B cell (primary cell): ENCODE data around the gene RERE. TPM values are rescaled to one million over a fixed set of nuclear protein-coding genes. Genes with fewer than 3 reads are reported as not detected.
"Not testable (repeated sequence)": the region's sequence is repeated elsewhere in the genome, so short reads cannot be mapped to it uniquely, and the experiment has no call there.

Experiments used
- ATAC-seq: fragments of 200-7000 bp; cut with Tn5 transposase; one replicate; pipeline ENCODE4 v1.10.0; 2021; ENCODE audit warnings: low read depth, mild to moderate bottlenecking, moderate number of reproducible peaks, moderate library complexity
- CTCF ChIA-PET: fragments of 350-600 bp; sonication (Branson Sonifier 250); formaldehyde crosslinking; loops from one replicate; lab custom pipeline; 2021; ENCODE audit warnings: antibody characterized with exemption, inconsistent platforms; lab: Charles Lee
- POLR2A ChIA-PET: fragments of 350-600 bp; sonication (Branson Sonifier 250); formaldehyde crosslinking; loops from one replicate; lab custom pipeline; 2021; ENCODE audit warnings: antibody characterized with exemption; lab: Charles Lee
- DNase-seq: peaks from one replicate; pipeline ENCODE4 v3.0.0; 2013
- H2AFZ ChIP-seq: 2 replicates; pipeline ENCODE4 v1.6.1; 2012; ENCODE audit warnings: mild to moderate bottlenecking, low read depth, low read length; ENCODE audit not compliant: insufficient read depth, poor library complexity, severe bottlenecking
- H3K27ac ChIP-seq, 2 donors: 1 replicate in 1 of 2; 2 replicates in 1 of 2; pipeline ENCODE4 v1.5.1; 2012 to 2013; ENCODE audit warnings: low read length in 2 of 2, mild to moderate bottlenecking in 2 of 2, moderate library complexity in 1 of 2
- H3K27me3 ChIP-seq, 4 experiments: fragments of 200-600 bp in 1 of 4; sonication (generic) in 1 of 4; replicated peaks in 1 of 4; 1 replicate in 2 of 4; 2 replicates in 2 of 4; pipeline versions ENCODE4 v1.6.1 to v1.7.0; 2013 to 2016; ENCODE audit warnings: low read length in 3 of 4, mild to moderate bottlenecking in 2 of 4, mixed read lengths in 1 of 4, moderate library complexity in 1 of 4; ENCODE audit not compliant: insufficient read depth in 4 of 4, control insufficient read depth in 3 of 4; ENCODE audit errors: control extremely low read depth in 1 of 4
- H3K36me3 ChIP-seq, 2 experiments: replicated peaks in 1 of 2; 1 replicate in 1 of 2; 2 replicates in 1 of 2; pipeline versions ENCODE4 v1.6.1 to v1.7.1; 2013; ENCODE audit warnings: low read length in 1 of 2; ENCODE audit not compliant: insufficient read depth in 2 of 2, control insufficient read depth in 1 of 2; ENCODE audit errors: control extremely low read depth in 1 of 2, extremely low read depth in 1 of 2
- H3K4me1 ChIP-seq, 2 donors: fragments of 200-600 bp in 1 of 2; sonication (generic) in 1 of 2; 1 replicate in 1 of 2; 2 replicates in 1 of 2; pipeline versions ENCODE4 v1.5.1 to v1.6.1; 2013 to 2017; ENCODE audit warnings: low read length in 2 of 2; ENCODE audit not compliant: control insufficient read depth in 2 of 2, insufficient read depth in 2 of 2
- H3K4me2 ChIP-seq: replicated peaks from 2 replicates; pipeline ENCODE3; 2012; ENCODE audit warnings: mild to moderate bottlenecking, low read depth, low read length; ENCODE audit not compliant: poor library complexity, severe bottlenecking
- H3K4me3 ChIP-seq, 5 experiments: fragments of 200-600 bp in 1 of 5; sonication (generic) in 1 of 5; 1 replicate in 3 of 5; 2 replicates in 2 of 5; pipeline versions ENCODE4 v1.5.1 to v1.7.0; 2011 to 2016; ENCODE audit warnings: low read length in 4 of 5, mild to moderate bottlenecking in 4 of 5, low read depth in 2 of 5, control low read depth in 1 of 5, moderate library complexity in 1 of 5; ENCODE audit not compliant: insufficient read depth in 1 of 5; ENCODE audit errors: control extremely low read depth in 1 of 5, extremely low read depth in 1 of 5
- H3K79me2 ChIP-seq: fragments of 200-600 bp; sonication (generic); one replicate; pipeline ENCODE4 v1.6.0; 2016; ENCODE audit warnings: low read length; ENCODE audit not compliant: control insufficient read depth, insufficient read depth
- H3K9ac ChIP-seq: fragments of 200-600 bp; sonication (generic); 2 replicates; pipeline ENCODE4 v1.6.1; 2017; ENCODE audit warnings: mild to moderate bottlenecking, low read length, moderate library complexity
- H3K9me3 ChIP-seq, 3 donors: one replicate each; pipeline versions ENCODE4 v1.6.1 to v1.7.1; 2013; ENCODE audit warnings: low read length in 2 of 3; ENCODE audit not compliant: control insufficient read depth in 2 of 3, insufficient read depth in 1 of 3; ENCODE audit errors: control extremely low read depth in 1 of 3
- H4K20me1 ChIP-seq: 2 replicates; pipeline ENCODE4 v1.6.0; 2012; ENCODE audit warnings: mild to moderate bottlenecking, low read length; ENCODE audit not compliant: insufficient read depth, control insufficient read depth, poor library complexity, severe bottlenecking
- H3K27ac Mint-ChIP-seq: one replicate; pipeline ENCODE4 v1.8.0; 2021; ENCODE audit warnings: mixed read lengths
- H3K27me3 Mint-ChIP-seq: one replicate; pipeline ENCODE4 v1.8.0; 2021; ENCODE audit warnings: mixed read lengths
- H3K4me1 Mint-ChIP-seq: one replicate; pipeline ENCODE4 v1.8.0; 2021; ENCODE audit warnings: mixed read lengths
- H3K4me3 Mint-ChIP-seq: one replicate; pipeline ENCODE4 v1.8.0; 2021; ENCODE audit warnings: mixed read lengths
- H3K9me3 Mint-ChIP-seq: one replicate; pipeline ENCODE4 v1.8.0; 2022; ENCODE audit warnings: mixed read lengths; ENCODE audit not compliant: insufficient read depth
- CTCF ChIP-seq: fragments of 200-600 bp; IDR thresholded peaks from one replicate; pipeline ENCODE4 v1.8.0; 2022; ENCODE audit warnings: antibody characterized with exemption, mild to moderate bottlenecking
- EZH2 ChIP-seq: IDR thresholded peaks from 2 replicates; pipeline ENCODE4 v1.6.1; 2012; ENCODE audit warnings: borderline replicate concordance, low read depth, mild to moderate bottlenecking, moderate library complexity, low read length; ENCODE audit not compliant: insufficient read depth, poor library complexity, severe bottlenecking
- WGBS: methylation state at CpG from one replicate; pipeline ENCODE4 v1.1.5; 2013; ENCODE audit warnings: missing lambda C conversion rate; ENCODE audit not compliant: insufficient coverage; 5-methylcytosine and 5-hydroxymethylcytosine counted together
- intact Hi-C: fragments of 100-400 bp; cut with micrococcal nuclease; formaldehyde crosslinking; loops from one replicate; pipeline ENCODE4 v1.10.0; 2022
- polyA plus RNA-seq: library from polyadenylated mRNA; depleted of rRNA; stranded (reverse); fragments of >200 nt; gene quantifications from 2 replicates; pipeline ENCODE4 v1.2.3, GENCODE V29; 2012
- total RNA-seq, 2 donors: library from RNA; stranded (reverse); fragments of 120-200 nt in 1 of 2; gene quantifications; 1 replicate in 1 of 2; 2 replicates in 1 of 2; pipeline versions ENCODE4 v1.2.3 to v1.2.4, GENCODE V29; 2013 to 2022

The RERE gene
- total and polyA plus RNA-seq, 2 donors (not counting 1 experiment from before 2014, with no cell fraction given), result 27.3 to 132 TPM

GRCh38 chr1:8787218-8787617 lies 30.2 kb downstream of the RERE start:
- H2AFZ ChIP-seq, result no peak overlapping the region

GRCh38 chr1:8786204-8786603 lies 31.2 kb downstream of the RERE start:
- H4K20me1 ChIP-seq, H3K4me3 ChIP-seq, H2AFZ ChIP-seq, intact Hi-C loops, POLR2A ChIA-PET, H3K27me3 ChIP-seq, H3K9ac ChIP-seq, H3K27ac ChIP-seq, H3K9me3 ChIP-seq, DNase-seq, H3K4me1 ChIP-seq, H3K4me3 Mint-ChIP-seq, ATAC-seq, H3K27ac Mint-ChIP-seq, H3K4me2 ChIP-seq, H3K36me3 ChIP-seq, H3K27me3 Mint-ChIP-seq, H3K9me3 Mint-ChIP-seq: not testable (repeated sequence)
- peaks cover 16% of the 10 kb centered on the region for H3K4me1 Mint-ChIP-seq
- peaks cover 60% of the 10 kb centered on the region for H3K79me2 ChIP-seq
- CTCF ChIA-PET, result interaction anchor here (0.7 kb wide), 1 partner anchor 1224 kb away, joined by 3 read pairs; no protein-coding TSS in a partner anchor
- WGBS, result 100% methylated on average over 3 of the region's 4 CpGs

More at GRCh38 chr1:8787218-8787617, 30.2 kb downstream of the RERE start:
- POLR2A ChIA-PET, result no interaction called here
- DNase-seq (no peak), ATAC-seq (no peak)
- peaks cover 63% of the 10 kb centered on the region for H3K79me2 ChIP-seq
- no peaks in the 10 kb centered on the region for H3K36me3 ChIP-seq
- peaks cover 0 to 4% of the 10 kb centered on the region in 2 donors for H3K4me1 ChIP-seq
- no peak overlapping the region for H3K4me3 Mint-ChIP-seq
- 100% methylated on average over 1 of the region's 3 CpGs for WGBS
- no peak overlapping the region for H3K27ac Mint-ChIP-seq
- no peaks in the 10 kb centered on the region for H3K9me3 ChIP-seq
- H3K27ac ChIP-seq, result no peak overlapping the region
- TF ChIP-seq CTCF (no peak), EZH2 (no peak)
- no peak overlapping the region for H3K4me2 ChIP-seq
- no peaks in the 10 kb centered on the region for H3K27me3 ChIP-seq
- peaks cover 11% of the 10 kb centered on the region for H3K4me1 Mint-ChIP-seq
- no peak overlapping the region for H3K9ac ChIP-seq
- peaks cover 6% of the 10 kb centered on the region for H4K20me1 ChIP-seq
- H3K9me3 Mint-ChIP-seq, result no peaks in the 10 kb centered on the region
- no peaks in the 10 kb centered on the region for H3K27me3 Mint-ChIP-seq
- H3K4me3 ChIP-seq, result no peak overlapping the region
- CTCF ChIA-PET, result no interaction called here
- intact Hi-C loops, result no loop called here
